H9 (cell line): ENCODE measurements around the gene GSC2. TPM values are rescaled to one million over a fixed set of nuclear protein-coding genes. Genes with fewer than 3 reads are reported as not detected.
A peak's percentile ranks its signal among the peaks of the same experiment; 100 is the strongest.

Source experiments
- DNase-seq: peaks from one replicate; pipeline ENCODE4 v3.0.0-alpha.2; 2017
- H2AFZ ChIP-seq: one replicate; pipeline ENCODE4 v1.6.1; 2013; ENCODE audit warnings: mild to moderate bottlenecking, low read length, control low read depth, moderate library complexity
- H2AK5ac ChIP-seq: 2 replicates; pipeline ENCODE4 v1.6.1; 2013; ENCODE audit warnings: low read length, control low read depth, mixed read lengths; ENCODE audit not compliant: insufficient read length
- H2BK120ac ChIP-seq: one replicate; pipeline ENCODE4 v1.6.1; 2013; ENCODE audit warnings: low read depth, mild to moderate bottlenecking, low read length, control low read depth, inconsistent platforms; ENCODE audit not compliant: poor library complexity, severe bottlenecking
- H2BK12ac ChIP-seq: 2 replicates; pipeline ENCODE4 v1.6.1; 2013; ENCODE audit warnings: low read length, control low read depth, mixed read lengths, low read depth; ENCODE audit not compliant: insufficient read length
- H2BK15ac ChIP-seq: 2 replicates; pipeline ENCODE4 v1.6.1; 2013; ENCODE audit warnings: low read depth, low read length, control low read depth
- H2BK20ac ChIP-seq: one replicate; pipeline ENCODE4 v1.6.1; 2013; ENCODE audit warnings: low read depth, mild to moderate bottlenecking, low read length, control low read depth, inconsistent platforms; ENCODE audit not compliant: poor library complexity, severe bottlenecking
- H2BK5ac ChIP-seq: 2 replicates; pipeline ENCODE4 v1.6.1; 2013; ENCODE audit warnings: low read length, control low read depth, mixed read lengths; ENCODE audit not compliant: insufficient read length
- H3K14ac ChIP-seq: 2 replicates; pipeline ENCODE4 v1.6.1; 2013; ENCODE audit warnings: low read length, control low read depth; ENCODE audit not compliant: insufficient read depth
- H3K18ac ChIP-seq: 2 replicates; pipeline ENCODE4 v1.6.1; 2013; ENCODE audit warnings: low read depth, mild to moderate bottlenecking, mixed read lengths, low read length, control low read depth; ENCODE audit not compliant: insufficient read length
- H3K23ac ChIP-seq: 2 replicates; pipeline ENCODE4 v1.6.1; 2013; ENCODE audit warnings: low read length, control low read depth, mixed read lengths, low read depth; ENCODE audit not compliant: insufficient read length
- H3K23me2 ChIP-seq: 2 replicates; pipeline ENCODE4 v1.6.1; 2013; ENCODE audit warnings: low read depth, mild to moderate bottlenecking, mixed read lengths, low read length, control low read depth; ENCODE audit not compliant: insufficient read length, poor library complexity, severe bottlenecking
- H3K27ac ChIP-seq: 2 replicates; pipeline ENCODE4 v1.5.1; 2013; ENCODE audit warnings: low read length, control low read depth, mixed read lengths, low read depth; ENCODE audit not compliant: insufficient read length
- H3K27me3 ChIP-seq: 2 replicates; pipeline ENCODE4 v1.6.1; 2013; ENCODE audit warnings: low read length, control low read depth, inconsistent platforms; ENCODE audit not compliant: insufficient read depth
- H3K4ac ChIP-seq: 2 replicates; pipeline ENCODE4 v1.6.1; 2013; ENCODE audit warnings: low read depth, mild to moderate bottlenecking, control low read depth, inconsistent platforms, low read length, moderate library complexity
- H3K4me1 ChIP-seq: 2 replicates; pipeline ENCODE4 v1.6.1; 2013; ENCODE audit warnings: low read length, control low read depth, inconsistent platforms; ENCODE audit not compliant: insufficient read depth
- H3K4me2 ChIP-seq: 2 replicates; pipeline ENCODE4 v1.6.1; 2013; ENCODE audit warnings: low read length, control low read depth, mixed read lengths; ENCODE audit not compliant: insufficient read length, insufficient read depth
- H3K56ac ChIP-seq: 2 replicates; pipeline ENCODE4 v1.6.1; 2013; ENCODE audit warnings: low read depth, mild to moderate bottlenecking, mixed read lengths, low read length, control low read depth; ENCODE audit not compliant: insufficient read length
- H3K79me1 ChIP-seq: 2 replicates; pipeline ENCODE4 v1.6.1; 2013; ENCODE audit warnings: low read depth, mild to moderate bottlenecking, moderate library complexity, low read length, control low read depth, inconsistent platforms; ENCODE audit not compliant: insufficient read depth, poor library complexity, severe bottlenecking
- H3K79me2 ChIP-seq: 2 replicates; pipeline ENCODE4 v1.6.1; 2013; ENCODE audit warnings: low read length, control low read depth, inconsistent platforms; ENCODE audit not compliant: insufficient read depth
- H3K9ac ChIP-seq: 2 replicates; pipeline ENCODE4 v1.6.1; 2013; ENCODE audit warnings: low read length, control low read depth, mixed read lengths; ENCODE audit not compliant: insufficient read length; ENCODE audit errors: extremely low read depth
- H3K9me3 ChIP-seq: one replicate; pipeline ENCODE4 v1.6.1; 2013; ENCODE audit warnings: low read depth, low read length, inconsistent platforms; ENCODE audit not compliant: control insufficient read depth
- H3T11ph ChIP-seq: one replicate; pipeline ENCODE4 v1.6.1; 2013; ENCODE audit warnings: mild to moderate bottlenecking, low read length, control low read depth, inconsistent platforms
- H4K20me1 ChIP-seq: one replicate; pipeline ENCODE4 v1.6.1; 2013; ENCODE audit not compliant: control insufficient read depth, insufficient read length, insufficient read depth
- H4K5ac ChIP-seq: 2 replicates; pipeline ENCODE4 v1.6.1; 2013; ENCODE audit warnings: low read depth, mild to moderate bottlenecking, mixed read lengths, low read length, control low read depth; ENCODE audit not compliant: insufficient read length
- H4K8ac ChIP-seq: replicated peaks from 2 replicates; pipeline ENCODE4 v1.6.1; 2013; ENCODE audit warnings: low read length, control low read depth, mixed read lengths, low read depth; ENCODE audit not compliant: insufficient read length
- H4K91ac ChIP-seq: 2 replicates; pipeline ENCODE4 v1.6.1; 2013; ENCODE audit warnings: low read depth, mild to moderate bottlenecking, moderate library complexity, mixed read lengths, low read length, control low read depth; ENCODE audit not compliant: insufficient read length
- H3K27ac Mint-ChIP-seq, 3 experiments: 2 replicates in 2 of 3; 3 replicates in 1 of 3; pipeline ENCODE4 v1.8.0; 2020 to 2021; ENCODE audit warnings: mixed read lengths in 3 of 3, mild to moderate bottlenecking in 1 of 3, moderate library complexity in 1 of 3
- H3K27me3 Mint-ChIP-seq: 2 replicates; pipeline ENCODE4 v1.8.0; 2021; ENCODE audit warnings: low read depth, mild to moderate bottlenecking, moderate library complexity, mixed read lengths
- H3K36me3 Mint-ChIP-seq, 3 experiments: 2 replicates in 2 of 3; 3 replicates in 1 of 3; pipeline ENCODE4 v1.8.0; 2020 to 2021; ENCODE audit warnings: low read depth in 3 of 3, mixed read lengths in 3 of 3; ENCODE audit not compliant: insufficient read depth in 1 of 3
- H3K4me1 Mint-ChIP-seq, 2 experiments: 2 replicates each; pipeline ENCODE4 v1.8.0; 2020; ENCODE audit warnings: mixed read lengths in 2 of 2
- H3K4me3 Mint-ChIP-seq, 2 experiments: 2 replicates in 1 of 2; 3 replicates in 1 of 2; pipeline ENCODE4 v1.8.0; 2020 to 2021; ENCODE audit warnings: mild to moderate bottlenecking in 2 of 2, mixed read lengths in 2 of 2, moderate library complexity in 1 of 2
- H3K9me3 Mint-ChIP-seq, 2 experiments: 2 replicates in 1 of 2; 3 replicates in 1 of 2; pipeline ENCODE4 v1.8.0; 2020; ENCODE audit warnings: mild to moderate bottlenecking in 2 of 2, mixed read lengths in 2 of 2, moderate library complexity in 1 of 2
- CTCF ChIP-seq: fragments of 200-600 bp; sonication (generic); conservative IDR thresholded peaks from 3 replicates; pipeline ENCODE4 v1.8.0; 2021; ENCODE audit warnings: antibody characterized with exemption, mild to moderate bottlenecking
- WGBS: extraction: QIAGEN DNeasy Blood & Tissue Kit; methylation state at CpG from one replicate; pipeline ENCODE4 v1.1.7; 2013; ENCODE audit warnings: missing lambda C conversion rate, low lambda C conversion rate, mixed read lengths; ENCODE audit not compliant: insufficient read length; ENCODE audit errors: extremely low coverage; 5-methylcytosine and 5-hydroxymethylcytosine counted together
- total RNA-seq: library from RNA; stranded (reverse); gene quantifications from 2 replicates; pipeline ENCODE4 v1.2.1, GENCODE V29; 2021

GSC2 gene
- total RNA-seq, 1 experiment from 2014 or later: 0.22 TPM

- Histone ChIP-seq H2AFZ (no peak overlapping the region), H3K4me1 (no peaks in the 10 kb centered on the region), H3K23me2 (no peaks in the 10 kb centered on the region), H4K20me1 (no peaks in the 10 kb centered on the region), H2BK120ac (no peak overlapping the region), H4K8ac (no peak overlapping the region), H3K4ac (no peak overlapping the region), H3K23ac (no peak overlapping the region), H2AK5ac (no peak overlapping the region), H3K18ac (no peak overlapping the region), H2BK20ac (no peak overlapping the region), H3K27ac (no peak overlapping the region), H3K79me2 (no peaks in the 10 kb centered on the region), H4K5ac (no peak overlapping the region), H3K4me2 (no peak overlapping the region), H2BK15ac (no peak overlapping the region), H3K79me1 (no peaks in the 10 kb centered on the region), H4K91ac (no peak overlapping the region), H3K14ac (no peak overlapping the region), H2BK5ac (no peak overlapping the region), H2BK12ac (no peak overlapping the region), H3K9ac (no peak overlapping the region), H3K9me3 (no peaks in the 10 kb centered on the region), H3T11ph (no peak overlapping the region), H3K56ac (no peak overlapping the region), H3K27me3 (no peaks in the 10 kb centered on the region)
- no peak for DNase-seq
- TF ChIP-seq CTCF: no peak
- Mint-ChIP-seq H3K27ac (peak overlapping the region in 2 of 3 experiments; percentile 9 to 41; a peak in 4 of 7 replicates), H3K4me3 (no peak overlapping the region), H3K4me1 (peaks cover 7 to 10% of the 10 kb centered on the region in 2 experiments), H3K36me3 (peaks cover 23 to 54% (median 45%) of the 10 kb centered on the region in 3 experiments; a peak in 6 of 7 replicates), H3K27me3 (no peaks in the 10 kb centered on the region), H3K9me3 (no peaks in the 10 kb centered on the region; a peak in 1 of 5 replicates)
- no CpG with 5 or more reads among the region's 10 CpGs for WGBS
These were observed 48.1 kb upstream of the GSC2 start for GRCh38 chr22:19197997-19198865.
